ENCODE measurements around the gene PSMA7. TPM values are rescaled to one million over a fixed set of nuclear protein-coding genes. Genes with fewer than 3 reads are reported as not detected.

PSMA7 gene
- total RNA-seq, 1 experiment from 2014 or later = 362 TPM

DNA sequence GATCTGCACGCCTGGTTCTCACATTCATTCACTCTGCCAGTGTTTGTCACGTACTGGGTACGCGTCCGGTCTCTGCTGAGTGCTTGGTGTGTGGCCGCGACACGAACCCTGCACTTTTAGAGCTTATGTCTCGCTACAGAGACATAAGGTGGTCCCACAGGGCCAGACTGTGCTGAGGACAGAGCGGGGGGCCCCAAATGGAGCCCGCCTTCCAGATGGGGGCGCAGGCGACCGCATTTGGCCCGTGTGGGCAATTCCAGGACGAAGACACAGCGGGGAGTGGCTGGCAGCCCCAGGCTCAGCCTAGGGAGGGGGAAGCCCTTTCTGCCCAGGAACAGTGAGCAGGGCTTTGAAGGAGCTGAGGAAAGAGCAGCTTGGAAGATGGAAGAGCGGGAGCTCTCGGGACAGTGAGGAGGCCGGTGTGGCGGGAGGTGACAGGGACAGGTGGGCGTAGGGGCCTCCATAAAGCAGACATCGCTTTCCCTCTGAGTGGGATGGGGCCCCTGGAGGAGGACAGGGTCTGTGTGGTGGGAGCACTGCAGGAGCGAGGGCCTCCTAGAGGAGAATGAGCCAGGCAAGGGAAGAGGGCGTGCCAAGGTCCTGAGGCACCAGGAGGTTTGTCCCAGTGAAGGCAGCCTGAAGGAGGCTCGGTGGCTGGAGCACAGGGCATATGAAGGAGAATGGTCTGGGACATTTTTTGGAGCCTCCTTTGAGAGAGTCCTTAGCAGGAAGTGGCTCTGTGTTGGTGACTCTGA, 31.9 kb upstream of the PSMA7 start:
- CTCF ChIA-PET = no interaction called here
- BruUV-seq (replicated peaks) = no TSS peak
- no peaks in the 10 kb centered on the region for H3K9me3 Mint-ChIP-seq (ENCODE audit: unreplicated experiment)
- POLR2A ChIA-PET = no interaction called here
- H3K27ac Mint-ChIP-seq (ENCODE audit: low read depth, unreplicated experiment) = no peak overlapping the region
- peaks cover 42% of the 10 kb centered on the region for H3K36me3 Mint-ChIP-seq (ENCODE audit: insufficient read depth, unreplicated experiment)
- TF ChIP-seq, protein P1, sequence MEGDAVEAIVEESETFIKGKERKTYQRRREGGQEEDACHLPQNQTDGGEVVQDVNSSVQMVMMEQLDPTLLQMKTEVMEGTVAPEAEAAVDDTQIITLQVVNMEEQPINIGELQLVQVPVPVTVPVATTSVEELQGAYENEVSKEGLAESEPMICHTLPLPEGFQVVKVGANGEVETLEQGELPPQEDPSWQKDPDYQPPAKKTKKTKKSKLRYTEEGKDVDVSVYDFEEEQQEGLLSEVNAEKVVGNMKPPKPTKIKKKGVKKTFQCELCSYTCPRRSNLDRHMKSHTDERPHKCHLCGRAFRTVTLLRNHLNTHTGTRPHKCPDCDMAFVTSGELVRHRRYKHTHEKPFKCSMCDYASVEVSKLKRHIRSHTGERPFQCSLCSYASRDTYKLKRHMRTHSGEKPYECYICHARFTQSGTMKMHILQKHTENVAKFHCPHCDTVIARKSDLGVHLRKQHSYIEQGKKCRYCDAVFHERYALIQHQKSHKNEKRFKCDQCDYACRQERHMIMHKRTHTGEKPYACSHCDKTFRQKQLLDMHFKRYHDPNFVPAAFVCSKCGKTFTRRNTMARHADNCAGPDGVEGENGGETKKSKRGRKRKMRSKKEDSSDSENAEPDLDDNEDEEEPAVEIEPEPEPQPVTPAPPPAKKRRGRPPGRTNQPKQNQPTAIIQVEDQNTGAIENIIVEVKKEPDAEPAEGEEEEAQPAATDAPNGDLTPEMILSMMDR (IDR thresholded peaks at IDR 0.05; ENCODE audit: unreplicated experiment) = no peak
- H3K4me3 Mint-ChIP-seq (ENCODE audit: unreplicated experiment) = no peak overlapping the region
- no peaks in the 10 kb centered on the region for H3K4me1 Mint-ChIP-seq (ENCODE audit: insufficient read depth, unreplicated experiment)
- no peaks in the 10 kb centered on the region for H3K27me3 Mint-ChIP-seq (ENCODE audit: insufficient read depth, unreplicated experiment)
- intact Hi-C loops (cut with micrococcal nuclease) = no loop called here
- DNase-seq (ENCODE audit: unreplicated experiment) = no peak

DNA sequence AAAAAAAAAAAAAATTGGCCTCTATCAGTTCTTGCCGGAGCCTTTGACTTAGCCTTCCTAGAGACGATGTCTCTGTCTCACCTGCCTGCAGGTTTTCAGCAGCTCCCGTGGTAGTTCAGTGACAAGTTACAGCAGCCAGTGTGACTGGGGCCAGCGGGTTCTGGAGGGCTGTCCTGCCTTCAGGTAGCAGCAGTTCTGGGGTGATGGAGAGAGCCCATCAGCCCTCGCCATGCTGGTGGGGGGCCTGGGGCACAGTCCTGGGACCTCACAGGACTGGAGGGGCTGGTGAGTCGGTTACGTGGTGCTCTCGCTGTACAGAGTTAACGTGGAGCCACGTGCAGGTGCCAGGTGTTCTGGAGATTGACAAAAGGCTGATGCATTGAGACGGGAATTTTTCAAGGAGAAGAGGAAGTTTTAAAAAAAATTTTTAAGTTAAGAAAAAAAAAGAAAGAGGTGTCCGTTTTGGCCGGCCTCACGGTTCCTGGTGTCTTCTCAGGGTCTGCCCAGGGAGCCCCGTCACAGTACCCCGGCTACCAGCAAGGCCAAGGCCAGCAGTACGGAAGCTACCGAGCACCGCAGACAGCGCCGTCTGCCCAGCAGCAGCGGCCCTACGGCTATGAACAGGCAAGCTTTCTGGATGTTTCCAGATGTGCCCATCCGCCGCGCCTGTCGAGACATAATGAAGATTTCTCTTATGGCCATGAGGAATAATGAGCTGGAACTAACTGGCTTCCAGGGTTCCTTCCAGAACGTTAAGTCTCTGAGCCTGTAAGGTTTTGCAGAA, 31.0 kb upstream of the PSMA7 start:
- H3K27me3 Mint-ChIP-seq (ENCODE audit: insufficient read depth, unreplicated experiment) = no peaks in the 10 kb centered on the region
- BruUV-seq (replicated peaks) = no TSS peak
- no peaks in the 10 kb centered on the region for H3K9me3 Mint-ChIP-seq (ENCODE audit: unreplicated experiment)
- intact Hi-C loops (cut with micrococcal nuclease) = no loop called here
- no peak overlapping the region for H3K27ac Mint-ChIP-seq (ENCODE audit: low read depth, unreplicated experiment)
- DNase-seq (ENCODE audit: unreplicated experiment) = no peak
- H3K4me3 Mint-ChIP-seq (ENCODE audit: unreplicated experiment) = no peak overlapping the region
- ChIA-PET CTCF (no interaction called here), POLR2A (interaction anchor here (0.6 to 1.8 kb wide), 2 partner anchors 8 to 238 kb away, joined by 5 to 7 read pairs; partner anchors contain the start of gene MTG2)
- peaks cover 50% of the 10 kb centered on the region for H3K36me3 Mint-ChIP-seq (ENCODE audit: insufficient read depth, unreplicated experiment)
- TF ChIP-seq, protein P1 (IDR thresholded peaks at IDR 0.05; ENCODE audit: unreplicated experiment) = no peak
- no peaks in the 10 kb centered on the region for H3K4me1 Mint-ChIP-seq (ENCODE audit: insufficient read depth, unreplicated experiment)

DNA sequence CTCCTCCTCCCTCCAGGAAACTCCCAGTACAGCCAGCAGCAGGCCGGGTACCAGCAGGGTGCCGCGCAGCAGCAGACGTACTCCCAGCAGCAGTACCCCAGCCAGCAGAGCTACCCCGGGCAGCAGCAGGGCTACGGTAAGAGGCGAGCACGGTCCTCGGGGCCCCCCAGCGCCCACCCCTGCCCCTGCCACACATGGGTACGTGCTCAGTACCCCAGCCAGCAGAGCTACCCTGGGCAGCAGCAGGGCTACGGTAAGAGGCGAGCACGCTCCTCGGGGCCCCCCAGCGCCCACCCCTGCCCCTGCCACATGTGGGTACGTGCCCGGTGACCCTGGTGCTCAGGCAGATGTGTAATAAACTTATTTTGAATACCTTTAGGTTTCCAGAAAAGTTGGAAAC, 29.5 kb upstream of the PSMA7 start:
- Mint-ChIP-seq H3K4me3 (ENCODE audit: unreplicated experiment) (no peak overlapping the region), H3K36me3 (ENCODE audit: insufficient read depth, unreplicated experiment) (peaks cover 63% of the 10 kb centered on the region), H3K9me3 (ENCODE audit: unreplicated experiment) (no peaks in the 10 kb centered on the region), H3K27me3 (ENCODE audit: insufficient read depth, unreplicated experiment) (no peaks in the 10 kb centered on the region), H3K4me1 (ENCODE audit: insufficient read depth, unreplicated experiment) (no peaks in the 10 kb centered on the region), H3K27ac (ENCODE audit: low read depth, unreplicated experiment) (no peak overlapping the region)
- POLR2A ChIA-PET = interaction anchor here (0.7 to 1.8 kb wide), 3 partner anchors 9 to 65 kb away, joined by 3 to 5 read pairs (median 4); partner anchors contain the start of gene MTG2
- CTCF ChIA-PET = no interaction called here
- TF ChIP-seq, protein P1 (IDR thresholded peaks at IDR 0.05; ENCODE audit: unreplicated experiment) = no peak
- intact Hi-C loops (cut with micrococcal nuclease) = no loop called here
- no TSS peak for BruUV-seq (replicated peaks)
- DNase-seq (ENCODE audit: unreplicated experiment) = no peak

DNA sequence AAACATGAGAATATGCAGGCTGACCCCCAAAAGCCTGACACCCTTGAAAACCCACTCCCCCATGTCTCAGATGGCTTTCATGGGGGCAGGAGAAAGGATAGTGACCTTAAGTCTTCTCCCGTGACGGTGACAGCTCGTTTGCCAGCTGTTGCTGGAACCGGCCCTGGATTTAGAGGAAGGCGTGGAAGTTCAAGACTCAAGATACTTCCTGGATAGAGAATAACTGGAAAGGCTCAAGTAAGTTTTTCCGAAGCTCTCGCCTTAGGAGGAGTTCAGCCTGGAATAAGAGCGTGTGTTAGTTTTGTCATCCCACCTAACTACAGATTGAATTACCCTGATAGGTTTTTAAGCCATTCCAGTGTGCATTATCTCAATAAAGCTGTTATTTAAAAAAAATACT, 28.1 kb upstream of the PSMA7 start:
- Mint-ChIP-seq H3K36me3 (ENCODE audit: insufficient read depth, unreplicated experiment) (peaks cover 72% of the 10 kb centered on the region), H3K4me1 (ENCODE audit: insufficient read depth, unreplicated experiment) (no peaks in the 10 kb centered on the region), H3K27me3 (ENCODE audit: insufficient read depth, unreplicated experiment) (no peaks in the 10 kb centered on the region), H3K27ac (ENCODE audit: low read depth, unreplicated experiment) (no peak overlapping the region), H3K4me3 (ENCODE audit: unreplicated experiment) (no peak overlapping the region), H3K9me3 (ENCODE audit: unreplicated experiment) (no peaks in the 10 kb centered on the region)
- POLR2A ChIA-PET = interaction anchor here (1.2 to 1.9 kb wide), 4 partner anchors 10 to 28 kb away, joined by 3 to 7 read pairs (median 4); partner anchors contain the start of genes MTG2, PSMA7 and SS18L1
- TF ChIP-seq, protein P1 (IDR thresholded peaks at IDR 0.05; ENCODE audit: unreplicated experiment) = no peak
- BruUV-seq (replicated peaks) = no TSS peak
- DNase-seq (ENCODE audit: unreplicated experiment) = no peak
- CTCF ChIA-PET = interaction anchor here (1.2 kb wide), 1 partner anchor 329 kb away, joined by 3 read pairs; no protein-coding TSS in a partner anchor
- intact Hi-C loops (cut with micrococcal nuclease) = no loop called here
